IPS DF 6.9 (cell line): ENCODE measurements around the gene CNTNAP2.
A peak's percentile ranks its signal among the peaks of the same experiment; 100 is the strongest.
"Not testable (repeated sequence)": the region's sequence is repeated elsewhere in the genome, so short reads cannot be mapped to it uniquely, and the experiment has no call there.

Experiments
- DNase-seq: peaks from one replicate; pipeline ENCODE4 v3.0.0-alpha.2; 2013; ENCODE audit warnings: low read depth, low spot score
- H3K27ac ChIP-seq: one replicate; pipeline ENCODE4 v1.5.1; 2013; ENCODE audit warnings: low read length, control low read depth
- H3K27me3 ChIP-seq: 2 replicates; pipeline ENCODE4 v1.6.1; 2013; ENCODE audit warnings: mild to moderate bottlenecking, low read length; ENCODE audit not compliant: control insufficient read depth, insufficient read depth
- H3K36me3 ChIP-seq: 2 replicates; pipeline ENCODE4 v1.6.1; 2013; ENCODE audit warnings: low read length; ENCODE audit not compliant: control insufficient read depth, insufficient read depth
- H3K4me1 ChIP-seq: 2 replicates; pipeline ENCODE4 v1.6.1; 2013; ENCODE audit warnings: low read length; ENCODE audit not compliant: control insufficient read depth, insufficient read depth
- H3K4me3 ChIP-seq: 2 replicates; pipeline ENCODE4 v1.5.1; 2013; ENCODE audit warnings: mild to moderate bottlenecking, low read length
- H3K9me3 ChIP-seq: 2 replicates; pipeline ENCODE4 v1.6.1; 2013; ENCODE audit warnings: low read length, inconsistent platforms; ENCODE audit not compliant: control insufficient read depth, insufficient read depth
- WGBS: extraction: QIAGEN DNeasy Blood & Tissue Kit; methylation state at CpG from one replicate; pipeline ENCODE4 v1.1.7; 2013; ENCODE audit warnings: mixed read lengths, missing lambda C conversion rate; ENCODE audit not compliant: insufficient read length, insufficient coverage; 5-methylcytosine and 5-hydroxymethylcytosine counted together

Gene CNTNAP2

DNA sequence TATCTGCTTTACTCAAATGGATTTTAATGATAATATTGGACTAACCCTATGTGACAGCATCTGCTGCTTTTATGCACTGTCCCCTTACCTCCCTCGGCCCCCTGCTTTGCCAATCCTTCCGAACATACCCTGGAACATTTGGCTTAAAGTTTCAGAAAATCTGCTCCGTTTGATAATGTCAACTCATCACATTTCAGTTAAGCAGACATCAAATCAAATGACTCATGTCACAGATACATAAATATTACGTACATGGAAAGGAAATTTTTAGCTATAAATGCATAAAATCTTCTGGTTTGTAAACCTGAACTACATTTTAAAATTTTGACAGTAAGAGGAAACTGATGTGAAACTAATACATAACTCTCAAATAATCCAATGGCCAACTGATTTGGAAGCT is 98.2 kb downstream of the CNTNAP2 start:
- no CpG with 5 or more reads among the region's 4 CpGs for WGBS
- Histone ChIP-seq H3K36me3 (no peaks in the 10 kb centered on the region), H3K4me3 (no peak overlapping the region), H3K9me3 (no peaks in the 10 kb centered on the region), H3K4me1 (no peaks in the 10 kb centered on the region), H3K27ac (no peak overlapping the region), H3K27me3 (no peaks in the 10 kb centered on the region)
- no peak for DNase-seq

DNA sequence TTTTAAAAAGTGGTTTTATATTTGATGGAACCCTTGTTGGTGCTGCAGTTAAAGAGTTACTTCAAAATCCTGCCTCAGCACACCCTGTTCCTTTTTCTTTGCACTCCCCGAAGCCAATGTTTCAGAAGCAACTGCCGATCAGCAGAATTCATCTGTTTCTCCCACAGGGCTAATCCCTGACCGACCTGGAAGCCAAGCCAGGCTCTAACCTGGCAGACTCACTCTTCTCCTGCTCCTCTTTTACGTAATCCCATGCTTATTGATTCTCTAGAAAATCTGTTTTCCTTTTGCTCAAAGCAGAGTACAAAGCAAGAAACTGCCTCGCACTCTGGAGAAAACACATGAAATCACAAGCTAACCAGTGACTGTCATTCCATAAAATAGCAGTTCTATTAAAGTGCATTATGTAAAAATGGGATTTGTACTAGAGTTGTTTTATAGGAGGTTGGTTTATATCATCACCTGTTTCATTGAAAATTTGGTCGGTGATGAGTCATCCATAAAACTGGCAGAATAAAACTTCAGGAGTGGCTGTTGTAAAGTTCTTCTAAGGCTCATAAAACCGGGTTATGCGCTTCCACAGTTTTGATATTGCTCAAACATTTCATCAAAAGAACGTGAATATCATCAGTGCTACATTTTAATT is 99.9 kb downstream of the CNTNAP2 start:
- Histone ChIP-seq H3K4me3 (no peak overlapping the region), H3K4me1 (no peaks in the 10 kb centered on the region), H3K9me3 (no peaks in the 10 kb centered on the region), H3K27me3 (no peaks in the 10 kb centered on the region), H3K36me3 (no peaks in the 10 kb centered on the region), H3K27ac (no peak overlapping the region)
- DNase-seq, result no peak
- WGBS, result no CpG with 5 or more reads among the region's 9 CpGs

DNA sequence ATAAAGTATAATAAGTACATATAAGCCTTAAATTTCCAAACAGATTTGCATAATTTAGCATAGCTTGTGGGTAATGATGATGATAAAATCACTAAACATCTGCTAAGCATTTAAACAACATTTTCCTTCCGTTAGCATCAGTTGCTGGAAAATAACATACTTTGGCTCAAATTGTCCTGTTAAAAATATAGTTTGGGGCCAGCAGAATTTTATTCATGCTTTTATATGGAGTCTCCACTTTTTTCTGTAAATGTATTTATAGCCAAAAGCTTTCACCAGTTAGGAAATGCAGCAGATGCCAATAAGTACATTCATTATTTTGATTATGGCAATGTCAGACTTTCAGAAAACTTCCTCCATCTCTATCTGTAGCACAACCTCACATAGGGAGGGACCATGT is 107.2 kb downstream of the CNTNAP2 start:
- no peaks in the 10 kb centered on the region for H3K36me3 ChIP-seq
- no peak for DNase-seq
- no CpG with 5 or more reads among the region's 1 CpG for WGBS
- no peak overlapping the region for H3K4me3 ChIP-seq
- no peaks in the 10 kb centered on the region for H3K27me3 ChIP-seq
- no peaks in the 10 kb centered on the region for H3K9me3 ChIP-seq
- no peaks in the 10 kb centered on the region for H3K4me1 ChIP-seq
- no peak overlapping the region for H3K27ac ChIP-seq

DNA sequence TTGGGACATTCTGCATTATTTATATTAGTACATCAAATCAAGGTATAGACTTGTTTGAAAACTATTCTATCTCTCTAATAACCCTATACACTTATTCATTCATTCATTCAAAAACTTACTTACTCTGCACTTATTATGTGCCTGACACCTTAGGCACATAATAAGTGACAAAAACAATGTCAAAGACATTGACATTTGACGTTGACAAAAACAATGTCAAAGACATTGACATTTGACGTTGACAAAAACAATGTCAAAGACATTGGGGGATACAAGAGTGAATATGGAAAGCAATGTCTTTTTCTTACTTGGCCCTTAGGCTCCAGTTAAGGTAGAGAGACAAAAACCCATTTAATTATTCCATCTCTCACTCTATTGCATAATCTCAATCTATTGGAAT is 116.0 kb downstream of the CNTNAP2 start:
- no peak overlapping the region for H3K27ac ChIP-seq
- no peak overlapping the region for H3K4me3 ChIP-seq
- H3K4me1 ChIP-seq, result no peaks in the 10 kb centered on the region; the same call in 1 of the 2 replicates
- no peak for DNase-seq
- WGBS, result no CpG with 5 or more reads among the region's 2 CpGs
- H3K27me3 ChIP-seq, result no peaks in the 10 kb centered on the region
- H3K36me3 ChIP-seq, result peaks cover 4% of the 10 kb centered on the region; the same call in 1 of the 2 replicates
- H3K9me3 ChIP-seq, result no peaks in the 10 kb centered on the region

DNA sequence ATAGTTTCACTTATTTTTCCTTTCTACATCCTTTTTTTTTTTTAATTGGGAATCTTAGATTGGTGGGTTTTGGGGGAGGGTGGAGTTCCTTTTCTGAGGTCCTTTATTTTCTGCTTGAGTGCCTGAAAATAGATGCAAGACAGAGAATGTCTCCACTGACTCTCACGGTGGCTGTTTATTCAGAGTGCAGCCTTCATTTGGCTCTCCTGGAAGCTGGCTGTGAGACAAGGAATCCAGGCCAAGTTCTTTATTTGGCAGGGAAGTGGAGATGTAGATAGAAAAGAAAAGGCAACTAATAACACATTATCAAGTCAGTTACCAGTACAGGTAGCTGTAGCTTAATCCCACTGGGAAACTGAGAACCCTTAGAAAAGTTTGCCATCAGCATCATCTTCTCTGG is 118.6 kb downstream of the CNTNAP2 start:
- H3K9me3 ChIP-seq, result no peaks in the 10 kb centered on the region
- H3K4me1 ChIP-seq, result peaks cover 1% of the 10 kb centered on the region
- H3K27me3 ChIP-seq, result no peaks in the 10 kb centered on the region
- H3K4me3 ChIP-seq, result no peak overlapping the region
- WGBS, result no CpG with 5 or more reads among the region's 1 CpG
- no peak for DNase-seq
- H3K36me3 ChIP-seq, result peaks cover 6% of the 10 kb centered on the region; the same call in 1 of the 2 replicates
- H3K27ac ChIP-seq, result no peak overlapping the region

DNA sequence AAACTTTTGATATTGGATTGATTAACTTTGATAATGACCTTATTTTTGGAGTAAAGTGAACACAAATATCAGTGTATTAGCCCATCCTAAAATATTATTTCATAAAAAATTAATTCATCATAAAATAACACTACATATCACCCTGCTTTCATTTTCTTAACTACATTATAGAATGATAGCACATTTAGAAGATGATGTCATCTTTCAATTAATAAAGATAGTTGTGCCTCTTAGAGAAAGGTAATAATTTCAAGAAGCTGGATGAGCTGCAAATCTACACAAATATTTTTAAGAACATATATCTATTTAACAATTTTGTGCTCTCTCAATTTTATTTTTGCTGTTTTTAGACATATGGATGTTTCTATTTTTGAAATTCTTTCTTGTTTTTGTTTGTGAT is 126.1 kb downstream of the CNTNAP2 start:
- H3K27me3 ChIP-seq, result no peaks in the 10 kb centered on the region
- no peaks in the 10 kb centered on the region for H3K9me3 ChIP-seq
- peaks cover 1% of the 10 kb centered on the region; the same call in 1 of the 2 replicates for H3K4me1 ChIP-seq
- DNase-seq, result no peak
- peaks cover 5% of the 10 kb centered on the region; the same call in 1 of the 2 replicates for H3K36me3 ChIP-seq
- H3K4me3 ChIP-seq, result no peak overlapping the region
- no peak overlapping the region for H3K27ac ChIP-seq

DNA sequence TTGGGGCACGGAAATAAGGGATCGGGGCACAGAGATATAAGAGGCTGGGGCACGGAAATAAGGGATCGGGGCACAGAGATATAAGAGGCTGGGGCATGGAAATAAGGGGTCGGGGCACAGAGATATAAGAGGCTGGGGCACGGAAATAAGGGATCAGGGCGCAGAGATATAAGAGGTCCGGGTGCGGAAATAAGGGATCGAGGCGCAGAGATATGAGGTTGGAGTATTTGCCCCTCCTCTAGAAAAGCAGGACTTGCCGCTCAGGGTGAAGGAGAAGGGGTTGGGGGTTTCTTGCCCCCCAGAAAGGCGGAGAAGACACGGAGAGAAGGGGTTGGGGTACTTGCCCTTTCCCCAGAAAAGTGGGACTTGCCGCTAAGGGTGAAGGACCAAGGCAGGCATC is 131.4 kb downstream of the CNTNAP2 start:
- H3K4me1 ChIP-seq, H3K36me3 ChIP-seq, H3K27ac ChIP-seq, DNase-seq, H3K27me3 ChIP-seq, H3K9me3 ChIP-seq: not testable (repeated sequence)
- H3K4me3 ChIP-seq, result peak overlapping the region; percentile 74; the same call in 1 of the 2 replicates
- no CpG with 5 or more reads among the region's 15 CpGs for WGBS

DNA sequence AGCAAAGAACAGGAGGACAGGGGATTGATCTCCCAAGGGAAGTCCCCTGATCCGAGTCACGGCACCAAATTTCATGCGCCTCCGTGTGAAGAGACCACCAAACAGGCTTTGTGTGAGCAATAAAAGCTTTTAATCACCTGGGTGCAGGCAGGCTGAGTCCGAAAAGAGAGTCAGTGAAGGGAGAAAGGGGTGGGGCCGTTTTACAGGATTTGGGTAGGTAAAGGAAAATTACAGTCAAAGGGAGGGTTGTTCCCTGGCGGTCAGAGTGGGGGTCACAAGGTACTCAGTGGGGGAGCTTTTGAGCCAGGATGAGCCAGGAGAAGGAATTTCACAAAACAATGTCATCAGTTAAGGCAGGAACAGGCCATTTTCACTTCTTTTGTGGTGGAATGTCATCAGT is 132.1 kb downstream of the CNTNAP2 start:
- H3K9me3 ChIP-seq, H3K36me3 ChIP-seq, H3K4me1 ChIP-seq, H3K27me3 ChIP-seq, H3K27ac ChIP-seq: not testable (repeated sequence)
- peak overlapping the region; percentile 74; the same call in 1 of the 2 replicates for H3K4me3 ChIP-seq
- WGBS, result no CpG with 5 or more reads among the region's 7 CpGs
- peak; percentile 52 for DNase-seq

DNA sequence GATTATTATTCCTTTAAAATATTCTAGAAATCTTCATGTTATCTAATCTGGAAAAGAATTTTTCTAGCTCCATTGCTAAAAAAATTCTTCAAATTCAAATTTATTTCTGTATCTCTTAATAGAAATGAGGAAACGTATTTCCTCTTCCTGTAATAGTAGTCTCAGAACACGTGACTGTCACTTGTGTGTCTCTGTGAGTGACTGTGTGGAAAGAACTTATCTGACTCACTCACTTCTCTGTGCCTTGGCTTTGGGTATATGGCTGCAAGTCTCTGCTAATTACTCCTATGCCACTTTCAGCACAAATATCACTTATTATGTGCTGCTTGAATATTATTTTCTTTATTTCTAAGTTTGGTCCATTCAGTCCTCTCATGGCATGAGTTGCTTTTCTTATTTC is 132.7 kb downstream of the CNTNAP2 start:
- no CpG with 5 or more reads among the region's 2 CpGs for WGBS
- Histone ChIP-seq H3K4me1 (peaks cover 4% of the 10 kb centered on the region), H3K36me3 (no peaks in the 10 kb centered on the region), H3K9me3 (no peaks in the 10 kb centered on the region), H3K4me3 (no peak overlapping the region), H3K27me3 (no peaks in the 10 kb centered on the region), H3K27ac (no peak overlapping the region)
- no peak for DNase-seq

DNA sequence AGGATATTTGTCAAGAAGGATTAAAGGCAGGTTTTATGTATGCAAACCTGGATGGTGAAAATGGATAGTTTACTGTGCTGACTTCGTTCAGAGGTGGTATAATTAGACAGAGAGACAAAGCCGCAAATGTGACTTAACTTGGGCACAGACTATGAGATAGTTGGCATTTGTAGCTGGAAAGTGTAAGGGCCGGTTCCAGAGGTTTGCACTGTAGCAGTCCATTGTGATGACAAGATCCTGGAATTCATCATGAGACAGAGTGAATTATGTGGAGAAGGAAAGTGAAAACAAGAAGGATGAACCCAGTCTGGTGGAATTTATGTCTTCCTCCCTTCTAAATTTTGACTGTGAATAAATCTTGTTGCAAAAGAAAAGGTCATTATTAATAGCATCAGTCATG is 139.0 kb downstream of the CNTNAP2 start:
- Histone ChIP-seq H3K4me1 (peaks cover 2% of the 10 kb centered on the region), H3K27me3 (no peaks in the 10 kb centered on the region)
- no CpG with 5 or more reads among the region's 3 CpGs for WGBS

DNA sequence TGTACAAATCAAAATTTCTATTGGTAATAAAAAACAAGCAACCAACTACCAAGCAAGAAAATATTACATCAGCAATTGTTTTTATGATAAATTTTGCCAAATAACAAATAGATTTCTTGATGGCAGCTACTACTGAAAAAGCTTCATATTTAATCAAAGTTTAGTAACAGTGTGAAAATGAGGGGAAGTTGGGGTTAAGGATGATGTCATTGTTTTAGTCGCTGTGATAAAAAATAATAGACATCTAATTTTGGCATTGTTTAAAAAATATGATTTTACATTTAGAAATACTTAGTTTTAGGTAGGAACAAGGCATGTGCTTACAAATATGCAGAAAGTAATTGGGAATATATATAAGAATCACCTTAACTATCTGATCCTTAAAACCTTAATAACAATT is 145.9 kb downstream of the CNTNAP2 start:
- 100% methylated on average over 1 of the region's 1 CpG for WGBS
- no peaks in the 10 kb centered on the region for H3K27me3 ChIP-seq
- H3K4me1 ChIP-seq, result no peaks in the 10 kb centered on the region; the same call in 1 of the 2 replicates
- H3K9me3 ChIP-seq, result no peaks in the 10 kb centered on the region
- H3K4me3 ChIP-seq, result no peak overlapping the region
- no peak for DNase-seq
- no peaks in the 10 kb centered on the region for H3K36me3 ChIP-seq
- no peak overlapping the region for H3K27ac ChIP-seq

More for the DNA sequence above, 139.0 kb downstream of the CNTNAP2 start:
- no peak for DNase-seq
- H3K4me3 ChIP-seq, result no peak overlapping the region
- no peak overlapping the region for H3K27ac ChIP-seq
- no peaks in the 10 kb centered on the region for H3K36me3 ChIP-seq
- H3K9me3 ChIP-seq, result no peaks in the 10 kb centered on the region
